Suppressor macrophage treated with lipopolysaccharide for 4 hours (primary cell): ENCODE measurements around the gene IGFL3.

Source experiments
- DNase-seq: peaks from one replicate; pipeline ENCODE4 v3.0.0-alpha.2; 2020

The IGFL3 gene

DNA sequence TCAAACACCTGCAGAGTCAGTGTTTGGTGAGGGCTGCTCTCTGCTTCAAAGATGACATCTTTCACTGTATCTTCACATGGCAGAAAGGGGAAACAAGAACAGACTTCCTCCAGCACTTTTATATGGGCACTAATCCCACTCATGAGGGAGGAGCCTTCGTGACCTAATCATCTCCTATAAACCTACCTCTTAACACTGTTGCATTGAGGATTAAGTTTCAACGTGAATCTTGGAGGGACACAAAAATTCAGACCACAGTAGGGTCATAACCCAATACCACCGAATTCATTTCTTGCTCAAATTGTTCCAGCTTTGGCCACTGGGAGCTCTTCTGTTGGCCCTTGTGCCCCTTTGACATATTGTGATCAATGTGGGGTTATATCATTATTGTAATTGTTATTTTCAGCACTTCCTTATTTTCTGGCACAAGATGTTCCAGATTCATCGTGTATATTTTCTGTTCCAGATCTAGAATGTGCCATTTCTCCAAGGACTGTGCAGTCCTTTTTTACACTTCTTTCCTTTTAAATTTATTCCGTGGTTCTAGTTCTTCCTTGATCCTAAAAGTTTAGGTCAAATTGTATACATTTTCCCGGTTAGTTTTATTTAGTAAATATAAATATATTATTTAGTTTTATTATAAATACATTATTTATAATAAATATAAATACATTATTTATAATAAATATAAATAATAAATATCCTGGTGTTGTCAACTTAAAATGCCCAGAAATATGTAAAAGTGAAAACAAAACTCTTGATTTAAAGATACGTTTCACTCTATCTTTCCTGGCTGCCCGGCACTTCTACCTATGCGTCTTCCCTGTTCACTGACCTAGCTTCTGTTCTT lies 48.2 kb downstream of the IGFL3 start:
- DNase-seq: no peak

DNA sequence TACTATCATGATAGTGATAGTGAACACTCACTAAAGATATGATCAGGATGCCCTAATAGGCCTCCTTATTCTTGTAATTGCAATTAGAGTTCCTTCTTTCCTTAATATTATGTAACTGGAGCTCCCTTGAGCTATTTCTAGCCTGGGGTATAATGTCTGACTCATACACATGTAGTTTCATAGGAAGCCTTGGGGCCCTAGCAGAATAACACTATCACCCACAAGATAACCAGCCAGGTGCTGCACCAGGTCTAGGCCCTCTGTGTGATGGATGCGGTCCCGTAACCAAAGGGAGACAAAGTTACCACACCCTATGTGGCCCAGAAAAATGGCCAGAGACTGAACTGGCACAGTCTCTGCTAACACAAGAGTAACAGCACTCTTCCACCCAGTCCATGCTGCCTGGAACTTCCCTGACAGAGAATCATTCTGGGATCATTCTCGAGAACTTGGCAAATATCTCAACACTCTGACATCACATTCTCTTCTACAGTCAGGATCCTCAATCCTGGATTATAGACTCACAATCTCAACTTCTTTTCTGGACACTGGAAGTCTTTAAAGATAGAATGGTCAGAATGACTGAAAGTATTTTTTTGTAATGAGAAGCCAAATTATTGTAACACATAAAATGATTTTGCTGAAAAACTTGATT lies 51.1 kb downstream of the IGFL3 start:
- no peak for DNase-seq
